HG03196 (cell line): Measurements from ENCODE around the gene OR2F1.

Experiments
- ATAC-seq: cut with Tn5 transposase; IDR thresholded peaks from one replicate; pipeline ENCODE4 v1.9.1; 2021; ENCODE audit not compliant: unreplicated experiment

OR2F1 gene, protein sequence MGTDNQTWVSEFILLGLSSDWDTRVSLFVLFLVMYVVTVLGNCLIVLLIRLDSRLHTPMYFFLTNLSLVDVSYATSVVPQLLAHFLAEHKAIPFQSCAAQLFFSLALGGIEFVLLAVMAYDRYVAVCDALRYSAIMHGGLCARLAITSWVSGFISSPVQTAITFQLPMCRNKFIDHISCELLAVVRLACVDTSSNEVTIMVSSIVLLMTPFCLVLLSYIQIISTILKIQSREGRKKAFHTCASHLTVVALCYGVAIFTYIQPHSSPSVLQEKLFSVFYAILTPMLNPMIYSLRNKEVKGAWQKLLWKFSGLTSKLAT

DNA sequence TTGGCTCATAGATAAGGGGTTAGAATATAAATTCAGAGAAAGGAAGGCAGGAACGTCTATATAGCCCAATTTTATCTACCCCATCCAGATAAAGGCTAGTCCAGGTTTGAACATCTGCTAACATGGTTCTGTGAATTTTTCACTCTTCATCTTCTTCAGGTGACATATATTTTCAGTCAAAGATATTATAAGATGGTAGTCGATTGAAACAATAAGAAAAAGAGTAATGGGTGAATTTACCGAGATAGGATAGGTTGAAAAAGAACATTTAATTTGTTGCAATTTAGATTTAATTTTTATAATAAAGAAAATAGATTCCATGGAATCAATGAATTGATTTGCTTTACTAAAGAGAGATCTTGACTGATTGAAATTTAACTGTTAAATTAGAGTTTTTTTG lies at the start of gene OR2F1:
OR2F1 (plus strand) TSS at position 301 of the 400 bp plus-strand sequence. CDS start 5,127 bp downstream, outside the sequence.
- ATAC-seq = no peak

- no peak for ATAC-seq
Measured at GRCh38 chr7:143905509-143905908, 49.1 kb upstream of the OR2F1 start.

DNA sequence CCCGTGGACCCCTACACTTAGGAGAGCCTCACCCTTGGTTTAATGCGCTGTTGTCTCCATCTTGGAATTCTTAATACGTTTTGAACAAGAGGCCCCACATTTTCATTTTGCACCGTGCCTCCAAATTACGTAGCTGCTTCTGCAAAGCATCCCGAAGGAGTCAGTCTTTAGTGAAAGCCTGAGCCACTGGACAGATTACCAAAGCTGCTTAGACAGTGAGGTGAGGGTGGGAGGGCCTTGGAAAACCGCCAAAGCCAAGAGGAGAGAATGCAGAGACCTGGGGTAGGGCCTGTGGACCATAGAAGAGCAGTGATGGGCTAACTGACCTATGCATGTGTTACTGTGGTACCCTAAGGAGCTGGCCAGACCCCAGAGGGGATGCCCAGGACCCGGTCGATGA lies 48.5 kb upstream of the OR2F1 start:
- ATAC-seq = no peak

DNA sequence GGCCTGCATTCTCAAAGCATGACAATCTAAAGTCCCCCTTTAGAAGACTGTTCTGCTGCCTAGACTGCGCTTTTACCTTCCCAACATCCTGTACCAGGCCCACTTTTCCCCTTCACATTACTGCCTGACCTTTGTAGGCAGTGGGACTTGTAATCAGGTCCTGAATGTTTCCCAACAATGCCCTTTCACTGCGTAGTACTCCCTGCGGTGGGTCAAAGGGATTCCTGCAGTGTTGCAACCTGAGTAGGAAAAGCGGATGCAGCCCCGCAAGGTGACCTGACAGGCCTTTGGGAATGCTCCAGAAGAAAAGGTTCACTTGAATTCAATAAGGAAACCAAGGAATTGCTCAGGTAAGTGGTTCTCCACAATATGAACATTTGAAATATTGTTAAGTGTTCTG lies 47.7 kb upstream of the OR2F1 start:
- ATAC-seq = no peak

GRCh38 chr7:143908120-143908519 lies 46.5 kb upstream of the OR2F1 start:
- no peak for ATAC-seq

DNA sequence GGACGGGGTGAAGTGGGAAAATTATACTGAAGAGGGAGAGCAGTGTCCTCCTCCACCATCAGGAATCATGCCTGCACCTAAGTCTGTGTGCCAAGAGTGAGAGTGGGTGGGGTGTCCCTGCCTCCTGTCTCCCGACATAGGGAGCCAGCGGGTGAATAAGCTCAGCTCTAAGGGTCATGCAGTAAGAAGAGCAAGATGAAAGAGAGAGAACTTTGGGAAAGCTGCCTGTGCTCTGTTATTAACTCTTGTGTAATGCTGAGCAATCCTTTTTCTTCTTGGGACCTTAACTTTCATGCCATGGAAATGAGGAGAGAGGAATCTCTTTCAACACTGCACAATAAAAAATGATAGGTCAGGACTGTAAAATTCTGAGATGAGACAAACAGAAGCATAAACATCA lies 44.8 kb upstream of the OR2F1 start:
- no peak for ATAC-seq

- ATAC-seq = no peak
Measured at GRCh38 chr7:143910473-143911248, 44.0 kb upstream of the OR2F1 start.

GRCh38 chr7:143913945-143914615 lies 40.6 kb upstream of the OR2F1 start:
- no peak for ATAC-seq

DNA sequence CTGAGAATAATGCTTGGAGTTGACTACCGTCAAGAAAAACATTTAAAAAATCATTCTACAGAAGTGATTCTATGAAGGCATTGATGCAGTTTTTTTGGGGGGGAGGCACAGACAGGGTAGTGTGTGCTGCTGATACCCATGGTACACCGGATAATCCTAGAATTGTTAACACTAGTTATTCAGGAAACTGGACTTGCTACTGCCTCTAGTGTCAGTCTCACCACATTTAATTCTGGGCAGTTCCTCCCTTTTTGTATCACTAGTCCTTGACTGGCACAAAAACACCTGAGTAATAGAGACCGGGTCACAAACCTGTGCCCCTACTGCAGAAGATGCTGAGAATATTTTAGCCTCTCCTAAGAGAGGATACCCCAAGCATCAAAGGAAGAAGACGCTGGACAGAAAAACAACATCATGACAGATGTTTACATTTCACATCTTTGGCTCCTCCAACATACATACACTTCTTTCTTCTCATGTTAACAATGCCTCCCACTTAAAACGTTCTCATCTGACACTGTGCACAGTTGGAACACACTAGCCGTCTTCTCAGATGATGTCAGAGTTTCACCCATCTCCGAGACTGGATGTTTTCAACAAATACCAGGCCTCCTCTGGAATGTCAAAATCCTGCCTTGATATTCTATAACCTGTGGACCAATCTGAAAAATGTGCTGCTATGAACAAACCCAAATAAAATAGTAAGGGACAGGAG lies 39.5 kb upstream of the OR2F1 start:
- no peak for ATAC-seq

GRCh38 chr7:143924851-143925250 lies 29.8 kb upstream of the OR2F1 start:
- no peak for ATAC-seq

- ATAC-seq = no peak
Measured at GRCh38 chr7:143929224-143929920, 25.3 kb upstream of the OR2F1 start.

- ATAC-seq = no peak
Measured at GRCh38 chr7:143931739-143932138, 22.9 kb upstream of the OR2F1 start.

- no peak for ATAC-seq
Measured at GRCh38 chr7:143934526-143935325, 19.9 kb upstream of the OR2F1 start, which contains the start of gene OR2F2. Gene OR2F2, plus strand, starts transcription at chr7:143935233. Its CDS starts 0 bp downstream, at chr7:143935233.

- ATAC-seq = no peak
Measured at GRCh38 chr7:143936087-143937009, 18.3 kb upstream of the OR2F1 start.

DNA sequence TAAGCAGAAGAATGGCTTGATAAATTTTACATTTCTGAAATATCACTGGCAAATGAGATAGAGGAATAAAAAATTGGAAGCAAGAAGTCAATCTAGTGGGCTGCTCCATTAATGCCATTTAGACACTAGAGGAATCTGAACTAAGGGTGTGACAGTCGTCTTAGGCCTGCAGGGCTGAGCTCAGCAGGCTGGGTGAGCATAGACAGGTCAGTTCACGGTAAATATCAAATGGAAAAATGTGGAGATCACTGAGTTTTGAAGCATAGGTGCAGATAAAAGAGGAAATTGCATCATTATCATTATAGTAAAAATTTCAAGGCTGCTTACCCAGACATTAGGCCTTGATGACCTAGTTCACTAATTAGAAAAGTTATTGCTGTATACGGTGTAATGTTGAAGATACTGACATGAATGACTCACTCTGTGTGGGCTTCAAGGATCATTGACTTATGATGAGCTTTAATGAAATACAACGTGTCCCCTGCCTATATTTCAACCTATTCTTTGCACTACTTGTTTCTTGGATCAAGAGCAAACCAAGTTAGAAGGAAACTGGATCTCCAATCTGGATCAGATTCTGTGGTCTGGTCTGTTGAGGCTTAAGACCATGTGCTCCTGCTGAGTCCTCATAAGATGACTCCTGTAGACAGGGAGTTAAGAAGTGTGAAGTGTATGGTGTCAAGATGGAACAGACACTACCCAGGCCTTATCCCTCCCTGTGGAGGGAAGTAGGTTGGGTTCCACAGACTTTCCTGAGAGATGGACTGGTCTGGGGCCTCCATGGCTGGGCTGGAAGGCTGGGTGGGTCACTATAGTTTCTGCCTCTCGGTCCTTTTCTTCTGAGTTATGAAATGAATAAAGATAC lies 16.0 kb upstream of the OR2F1 start:
- ATAC-seq = no peak

DNA sequence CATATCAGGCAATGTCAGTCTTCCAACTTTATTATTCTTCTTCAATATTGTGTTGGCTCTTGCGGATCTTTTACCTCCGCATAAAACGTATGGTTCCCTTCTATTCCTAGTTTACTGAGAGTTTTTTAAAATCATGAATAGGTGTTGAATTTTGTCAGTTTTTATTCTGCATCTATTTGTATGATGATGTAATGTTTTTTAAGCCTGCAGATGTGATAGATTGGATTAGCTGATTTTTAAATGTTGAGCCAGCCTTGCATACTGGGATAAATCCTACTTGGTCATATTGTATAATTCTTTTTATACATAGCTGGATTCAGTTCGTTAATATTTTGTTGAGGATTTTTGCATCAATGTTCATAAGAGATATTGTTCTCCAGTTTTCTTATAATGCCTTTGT lies 9.2 kb upstream of the OR2F1 start:
- ATAC-seq = no peak

- no peak for ATAC-seq
Measured at GRCh38 chr7:143947111-143947510, 7.5 kb upstream of the OR2F1 start.

DNA sequence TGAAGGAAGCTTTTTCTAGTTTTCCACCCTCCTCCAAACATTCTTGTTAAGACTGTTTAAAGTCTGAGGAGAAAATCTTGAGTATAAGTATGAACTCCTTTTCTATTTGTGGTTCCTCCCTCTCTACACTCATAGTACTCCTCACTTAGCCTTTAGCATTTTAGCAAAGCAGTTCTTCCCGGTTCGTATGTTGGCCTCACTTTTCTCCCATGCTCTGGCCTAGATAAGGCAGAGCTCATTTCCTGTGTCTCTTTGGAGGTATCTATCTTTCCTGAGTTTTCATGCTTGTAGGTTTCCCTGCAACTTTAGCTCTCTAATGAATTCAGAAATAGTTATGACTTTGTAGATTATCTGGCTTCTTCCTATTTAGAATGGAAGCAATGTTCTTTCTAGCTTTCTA lies 5.9 kb upstream of the OR2F1 start:
- ATAC-seq = no peak
